GM21737 (cell line): ENCODE results near the gene FOXN1.
"Not testable (repeated sequence)": the region's sequence is repeated elsewhere in the genome, so short reads cannot be mapped to it uniquely, and the experiment has no call there.

Source experiments
- ATAC-seq: cut with Tn5 transposase; IDR thresholded peaks from one replicate; pipeline ENCODE4 v1.9.1; 2021; ENCODE audit warnings: mild to moderate bottlenecking, moderate library complexity; ENCODE audit not compliant: unreplicated experiment

The FOXN1 gene

DNA sequence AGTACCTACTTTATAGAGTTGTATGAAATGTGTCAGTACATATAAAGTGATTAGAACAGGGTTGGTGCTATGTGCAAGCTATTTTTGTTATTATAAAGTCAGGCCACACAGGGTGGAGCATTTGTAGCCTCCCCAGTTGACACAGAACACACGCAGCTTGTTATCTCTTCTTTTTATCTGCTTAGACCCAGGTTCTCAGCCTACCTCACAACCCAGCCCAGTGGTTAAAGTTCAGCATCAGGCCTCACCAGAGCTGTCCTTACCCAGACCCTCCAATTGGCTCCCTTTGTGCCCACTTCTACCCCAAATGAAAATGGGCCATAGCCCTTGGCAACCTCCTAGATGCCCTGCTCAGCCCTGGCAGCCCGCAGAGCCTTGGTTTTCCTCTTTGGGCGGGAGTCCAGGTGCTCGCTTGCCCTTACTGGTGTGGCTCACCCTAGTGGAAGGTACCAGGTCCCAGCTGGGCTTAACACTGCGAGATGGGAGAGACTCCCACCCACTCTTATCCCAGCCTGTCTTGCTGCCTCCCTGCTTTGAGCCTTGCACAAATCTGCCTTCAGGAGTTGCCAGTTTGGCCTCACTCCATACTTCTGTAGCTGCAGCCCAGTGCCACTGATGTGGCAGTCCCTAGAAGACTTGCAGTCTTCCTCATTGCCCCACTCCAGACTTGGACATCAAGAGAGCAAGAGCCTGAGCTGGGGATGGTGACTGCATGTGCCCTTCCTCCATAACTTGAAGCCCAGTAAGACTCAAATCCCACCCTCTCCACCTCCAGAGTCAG is 66.3 kb downstream of the FOXN1 start:
- no peak for ATAC-seq

GRCh38 chr17:28573040-28573380 is 66.9 kb downstream of the FOXN1 start:
- ATAC-seq: no peak

GRCh38 chr17:28573521-28573920 is 67.4 kb downstream of the FOXN1 start:
- ATAC-seq: no peak

DNA sequence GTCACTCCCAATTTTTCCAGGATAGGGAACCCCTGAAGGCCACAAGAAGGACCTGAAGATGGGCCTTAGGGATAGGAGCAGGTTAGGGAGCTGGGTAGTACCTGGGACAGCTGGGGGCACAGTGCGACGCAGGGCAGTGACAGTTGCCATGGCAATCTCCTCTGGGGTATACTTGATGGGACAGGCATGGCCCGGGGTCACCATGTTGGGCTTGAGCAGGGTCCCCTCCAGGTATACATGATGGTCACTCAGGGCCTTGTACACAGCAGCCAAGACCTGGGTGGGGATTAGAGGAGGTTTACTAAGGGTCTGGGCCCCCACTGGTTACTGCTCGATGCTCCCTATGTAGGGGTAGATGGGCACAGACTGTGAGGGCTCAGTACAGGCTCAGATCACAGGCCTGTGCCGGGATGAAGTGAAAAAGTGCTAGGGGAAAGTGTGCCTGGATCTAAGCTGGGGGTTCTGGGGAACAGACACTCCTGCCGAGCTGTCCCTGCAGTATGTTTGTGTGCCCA is 67.9 kb downstream of the FOXN1 start:
- ATAC-seq: no peak

GRCh38 chr17:28574526-28574925 is 68.4 kb downstream of the FOXN1 start:
- no peak for ATAC-seq

- no peak for ATAC-seq
Observed at GRCh38 chr17:28575126-28575795, 69.1 kb downstream of the FOXN1 start.

DNA sequence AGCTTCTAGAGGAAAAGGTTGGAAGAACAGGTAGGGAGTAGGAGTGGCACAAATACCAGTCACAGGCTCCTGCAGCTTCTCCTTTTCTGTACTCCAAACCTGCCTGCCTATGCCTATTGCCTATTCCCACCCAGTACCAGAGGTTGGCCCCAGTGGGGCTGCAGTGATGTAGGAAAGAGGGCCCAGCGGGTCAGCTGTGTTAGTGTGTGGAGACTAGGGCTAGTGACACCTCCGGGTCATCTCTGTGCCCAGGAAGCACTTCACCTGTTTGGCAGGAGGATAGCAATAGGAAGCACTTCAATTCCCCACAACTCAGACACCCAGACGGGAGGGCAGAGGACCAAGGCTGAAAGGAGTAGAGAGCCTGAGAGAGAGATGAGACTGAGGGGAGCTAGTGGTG is 69.9 kb downstream of the FOXN1 start:
- ATAC-seq: not testable (repeated sequence)

DNA sequence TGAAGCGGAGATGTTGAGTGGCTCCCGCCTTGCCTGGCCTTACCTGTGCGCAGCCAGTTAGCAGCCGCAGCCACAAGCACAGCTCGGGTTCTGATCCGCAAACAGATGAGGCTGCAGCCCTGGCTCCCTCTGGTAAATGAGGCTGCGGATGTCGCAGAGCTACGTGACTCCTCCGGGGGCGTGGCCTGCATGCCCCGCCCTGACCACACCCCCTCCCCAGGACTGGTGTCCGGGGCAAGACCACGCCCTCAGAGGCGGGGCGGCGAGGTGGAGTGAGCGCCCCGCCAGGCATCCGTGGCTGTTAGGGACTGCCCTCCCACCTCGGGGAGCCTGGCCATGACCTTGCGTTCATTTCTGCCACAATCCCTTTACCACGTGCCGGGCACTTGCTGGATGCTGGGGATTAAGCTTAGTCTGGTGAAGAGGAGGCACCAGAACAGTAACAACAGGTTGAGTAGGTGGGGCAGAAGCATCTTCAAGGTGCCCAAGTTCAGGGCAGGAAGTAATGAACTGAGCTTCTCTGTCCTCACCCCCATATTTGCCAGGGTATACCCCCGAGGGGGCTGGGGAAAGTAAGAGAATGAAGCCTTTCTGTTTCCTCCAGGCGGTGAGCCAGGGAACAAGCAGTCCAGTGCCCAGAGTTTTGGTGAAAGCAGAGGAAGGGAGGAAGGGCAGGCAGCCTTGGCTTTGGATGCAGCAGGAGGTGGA is 70.8 kb downstream of the FOXN1 start, which contains the start of gene ALDOC:
Gene ALDOC, minus strand, starts transcription at position 138 of the 708 bp plus-strand sequence. CDS start 1,363 bp downstream, outside the sequence.
- ATAC-seq: peak; percentile 78

DNA sequence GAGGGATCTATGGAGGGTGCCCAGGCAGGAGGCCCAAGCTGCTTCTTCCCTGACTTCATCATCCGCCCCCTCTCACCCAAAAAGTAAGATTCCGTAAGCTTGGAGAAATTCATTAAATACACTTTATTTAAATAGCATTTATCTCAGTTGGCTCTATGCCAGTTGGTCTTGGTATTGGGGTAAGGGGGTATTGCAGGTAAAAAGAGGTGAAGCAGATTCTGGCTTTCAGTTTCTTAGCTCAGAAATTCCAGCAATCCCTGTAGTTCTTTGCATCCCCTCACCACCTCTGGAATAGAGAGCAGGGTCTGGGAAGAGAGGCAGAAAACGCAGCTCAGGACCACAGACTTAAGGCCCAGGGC is 71.3 kb downstream of the FOXN1 start:
- ATAC-seq: no peak

DNA sequence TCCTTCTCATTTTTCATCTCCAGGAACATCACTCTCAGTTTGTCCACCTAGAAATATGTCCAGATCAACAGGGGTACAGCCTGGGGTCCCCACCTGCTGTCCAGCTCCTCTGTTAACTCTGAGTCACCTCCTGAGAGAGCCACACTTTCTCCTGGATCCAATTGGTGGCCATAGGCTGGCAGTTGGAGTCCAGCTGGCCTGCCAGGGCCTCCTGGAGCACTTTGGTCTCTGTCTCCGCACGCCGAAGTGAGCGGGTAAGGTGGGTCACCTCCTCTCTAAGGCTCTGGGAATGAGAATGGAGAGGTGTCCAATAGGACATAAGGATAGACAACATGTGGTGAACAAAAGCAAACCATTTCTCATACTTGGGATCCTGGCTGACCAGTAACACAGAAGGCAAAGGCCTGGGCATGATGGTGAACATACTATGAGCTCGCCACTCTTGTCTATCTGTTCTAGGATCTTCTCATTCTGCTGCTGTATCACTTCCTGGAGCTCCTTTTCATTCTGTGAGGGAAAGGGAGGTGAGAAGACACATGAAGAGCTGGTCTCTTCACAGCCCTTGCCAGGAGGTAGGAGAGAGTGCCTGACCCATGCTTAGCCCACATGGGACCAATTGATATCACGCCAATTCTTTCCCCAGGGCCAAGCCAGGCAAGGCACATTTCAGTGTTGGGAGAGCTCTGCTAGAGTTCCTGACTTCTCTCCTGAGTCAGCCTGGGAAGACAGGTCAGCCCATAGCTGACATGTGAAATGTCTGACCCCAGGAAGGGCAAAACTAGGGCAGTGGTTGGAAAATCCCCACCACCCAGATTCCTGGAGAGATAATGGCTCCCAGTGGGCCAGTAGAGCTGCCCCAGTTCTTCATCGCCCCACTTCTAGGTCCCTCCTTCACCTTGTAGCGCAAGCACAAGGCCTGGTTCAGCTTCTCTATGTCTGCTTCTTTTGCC is 72.4 kb downstream of the FOXN1 start:
- no peak for ATAC-seq

- no peak for ATAC-seq
Observed at GRCh38 chr17:28579526-28579925, 73.4 kb downstream of the FOXN1 start.

GRCh38 chr17:28580959-28581358 is 74.8 kb downstream of the FOXN1 start:
- no peak for ATAC-seq

DNA sequence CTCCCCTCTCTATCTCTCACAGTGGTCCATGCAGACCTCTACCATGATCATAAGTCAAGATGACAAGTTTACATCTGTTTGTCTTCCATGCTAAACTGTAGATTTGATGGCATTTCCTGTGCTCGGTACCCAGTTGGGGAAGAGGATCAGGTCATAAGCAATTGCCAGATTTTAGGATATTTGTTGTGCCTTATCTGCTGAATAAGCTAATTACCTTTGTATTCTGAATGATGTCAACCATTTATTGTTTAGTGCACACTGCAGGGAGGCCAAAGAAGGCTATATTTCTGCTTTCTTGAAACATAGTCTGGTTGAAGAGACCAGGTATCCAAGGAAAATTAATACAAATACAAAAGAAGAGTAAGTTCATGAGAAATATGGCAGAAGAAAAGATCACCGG is 76.4 kb downstream of the FOXN1 start:
- no peak for ATAC-seq

DNA sequence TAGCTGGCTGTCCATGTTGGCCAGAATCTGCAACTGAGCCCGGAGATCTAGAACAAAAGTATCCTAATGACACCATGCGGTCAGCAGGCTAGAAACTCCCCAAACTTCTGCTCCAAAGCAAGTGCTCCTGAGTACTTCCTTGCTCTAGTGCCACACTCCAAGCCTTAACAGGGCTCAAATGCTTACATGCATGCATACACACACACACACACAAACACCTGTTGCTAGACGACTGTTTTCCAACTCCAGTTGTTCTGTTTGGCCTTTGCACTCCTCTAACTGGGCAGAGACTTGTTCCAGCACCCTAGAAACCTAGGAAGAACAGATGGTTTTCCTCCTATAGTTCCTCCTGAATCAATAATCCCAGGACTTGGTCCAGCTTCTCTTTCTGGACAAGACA is 78.3 kb downstream of the FOXN1 start:
- no peak for ATAC-seq

GRCh38 chr17:28585851-28586250 is 79.7 kb downstream of the FOXN1 start:
- ATAC-seq: no peak
